SKM-1 (cell line): ENCODE data around the gene TMCC2.

Experiments
- DNase-seq: peaks from one replicate; lab custom pipeline; 2025; ENCODE audit not compliant: unreplicated experiment; lab: John Stamatoyannopoulos, UW

The TMCC2 gene

DNA sequence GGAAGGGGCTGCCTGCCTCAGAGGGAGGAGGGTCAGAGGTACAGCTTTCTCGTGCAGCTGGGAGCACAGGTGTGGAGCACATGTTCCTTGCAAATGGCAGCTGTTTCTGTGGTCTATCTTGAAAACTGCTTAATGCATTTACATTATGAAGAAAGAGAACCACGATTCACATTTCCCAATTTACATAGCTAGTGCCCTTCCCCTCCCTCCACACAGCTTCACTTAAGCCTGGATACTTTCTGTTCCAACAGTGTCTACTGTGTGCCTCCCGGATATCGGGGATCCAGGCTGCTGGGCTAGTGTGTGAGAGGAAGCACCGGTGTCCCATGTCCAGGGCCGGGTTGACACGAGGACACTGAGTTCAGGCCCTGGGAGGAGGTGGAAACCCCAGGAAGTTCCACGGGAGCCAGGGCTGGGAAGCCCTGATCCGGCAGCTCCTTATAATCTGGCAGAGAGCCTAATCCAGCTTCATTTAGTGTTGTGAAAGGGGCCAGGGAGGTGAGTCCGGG is 31.6 kb downstream of the TMCC2 start:
- DNase-seq, result no peak

DNA sequence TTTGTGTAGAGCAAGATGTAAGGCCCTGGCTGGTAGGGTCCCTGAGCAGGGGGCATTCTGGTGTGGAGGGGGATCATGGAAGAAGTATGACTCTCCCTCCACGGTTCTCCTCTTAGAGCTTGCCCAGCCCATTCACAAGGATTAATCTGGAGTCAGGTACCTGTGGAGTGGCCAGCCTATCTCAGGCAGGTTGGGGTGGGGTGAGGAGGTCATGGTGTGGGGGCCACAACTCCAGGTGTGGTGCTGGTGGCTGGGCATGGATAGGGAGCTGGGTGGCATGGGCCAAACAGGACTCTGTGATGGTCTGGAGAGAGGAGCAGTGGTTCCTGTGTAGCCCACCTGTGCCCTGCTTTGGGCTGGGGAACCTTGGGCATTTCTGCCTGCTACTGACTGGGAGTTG is 32.3 kb downstream of the TMCC2 start:
- DNase-seq, result no peak

DNA sequence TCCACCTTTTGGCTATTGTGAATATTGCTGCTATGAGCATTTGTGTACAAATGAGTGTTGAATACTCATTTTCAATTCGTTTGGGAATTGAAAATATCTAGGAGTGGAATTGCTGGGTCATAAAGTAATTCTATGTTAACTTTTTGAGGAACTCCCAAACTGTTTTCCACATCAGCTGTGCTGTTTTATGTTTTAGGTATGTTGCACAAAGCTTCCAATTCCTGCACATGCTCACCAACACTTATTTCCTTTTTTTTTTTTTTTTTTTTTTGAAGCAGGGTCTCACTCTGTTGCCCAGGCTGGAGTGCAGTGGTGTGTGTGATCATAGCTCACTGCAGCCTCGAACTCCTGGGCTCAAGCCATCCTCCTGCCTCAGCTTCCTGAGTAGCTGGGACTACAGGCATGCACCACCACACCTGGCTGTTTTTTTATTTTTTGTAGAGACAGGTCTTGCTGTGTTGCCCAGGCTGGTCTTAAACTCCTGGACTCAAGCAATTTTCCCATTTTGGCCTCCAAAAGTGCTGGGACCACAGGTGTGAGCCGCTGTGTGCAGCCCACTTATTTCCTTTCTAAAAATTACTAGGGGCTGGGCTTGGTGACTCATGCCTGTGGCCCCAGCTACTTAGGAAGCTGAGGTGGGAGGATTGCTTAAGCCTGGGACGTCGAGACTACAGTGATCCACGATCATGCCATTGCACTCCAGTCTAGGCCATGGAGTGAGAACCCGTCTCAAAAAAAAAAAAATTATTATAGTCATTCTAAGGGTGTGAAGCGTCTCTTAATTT is 33.4 kb downstream of the TMCC2 start:
- DNase-seq, result peak; percentile 29

DNA sequence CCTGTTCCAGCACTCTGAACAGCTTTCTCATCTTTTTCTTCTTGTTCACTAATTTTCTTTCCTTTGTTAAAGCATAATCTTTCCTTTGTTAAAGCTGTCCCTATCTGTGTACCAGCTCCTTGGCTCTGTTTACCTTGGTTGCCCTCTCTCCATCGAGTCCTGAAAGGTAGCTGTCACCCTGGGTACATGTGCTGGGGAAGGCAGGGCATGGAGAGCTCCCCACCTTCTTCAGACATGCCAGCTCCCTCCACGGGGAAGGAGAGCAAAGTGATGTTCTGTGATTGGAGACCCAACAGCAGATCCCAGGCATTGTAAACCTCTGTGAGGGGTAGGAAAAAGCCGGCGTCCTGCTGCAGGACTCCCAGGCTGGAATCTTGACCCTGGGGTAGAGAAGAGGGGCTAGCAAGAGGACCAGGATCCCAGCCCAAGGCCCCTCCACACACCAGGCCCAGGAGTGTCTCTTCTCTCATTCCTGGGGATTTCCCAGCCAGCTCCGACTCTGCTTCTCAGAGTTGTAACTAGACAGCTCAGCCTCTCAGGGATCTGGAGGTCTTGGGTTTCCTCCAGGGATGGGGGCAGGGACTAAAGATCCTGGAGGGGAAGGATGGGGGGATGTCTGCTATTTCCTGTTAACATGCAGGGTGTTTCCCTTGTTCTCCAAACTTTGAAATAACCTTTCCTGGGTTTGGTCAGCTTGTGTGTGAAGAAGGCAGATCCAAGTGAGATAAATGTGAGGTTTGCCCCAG is 34.4 kb downstream of the TMCC2 start:
- DNase-seq, result no peak

- no peak for DNase-seq
These were observed 35.0 kb downstream of the TMCC2 start for GRCh38 chr1:205262731-205263171.

GRCh38 chr1:205263580-205264190 is 35.9 kb downstream of the TMCC2 start:
- DNase-seq, result no peak

GRCh38 chr1:205266611-205267305 is 39.0 kb downstream of the TMCC2 start:
- no peak for DNase-seq

GRCh38 chr1:205267306-205267902 is 39.7 kb downstream of the TMCC2 start:
- no peak for DNase-seq

DNA sequence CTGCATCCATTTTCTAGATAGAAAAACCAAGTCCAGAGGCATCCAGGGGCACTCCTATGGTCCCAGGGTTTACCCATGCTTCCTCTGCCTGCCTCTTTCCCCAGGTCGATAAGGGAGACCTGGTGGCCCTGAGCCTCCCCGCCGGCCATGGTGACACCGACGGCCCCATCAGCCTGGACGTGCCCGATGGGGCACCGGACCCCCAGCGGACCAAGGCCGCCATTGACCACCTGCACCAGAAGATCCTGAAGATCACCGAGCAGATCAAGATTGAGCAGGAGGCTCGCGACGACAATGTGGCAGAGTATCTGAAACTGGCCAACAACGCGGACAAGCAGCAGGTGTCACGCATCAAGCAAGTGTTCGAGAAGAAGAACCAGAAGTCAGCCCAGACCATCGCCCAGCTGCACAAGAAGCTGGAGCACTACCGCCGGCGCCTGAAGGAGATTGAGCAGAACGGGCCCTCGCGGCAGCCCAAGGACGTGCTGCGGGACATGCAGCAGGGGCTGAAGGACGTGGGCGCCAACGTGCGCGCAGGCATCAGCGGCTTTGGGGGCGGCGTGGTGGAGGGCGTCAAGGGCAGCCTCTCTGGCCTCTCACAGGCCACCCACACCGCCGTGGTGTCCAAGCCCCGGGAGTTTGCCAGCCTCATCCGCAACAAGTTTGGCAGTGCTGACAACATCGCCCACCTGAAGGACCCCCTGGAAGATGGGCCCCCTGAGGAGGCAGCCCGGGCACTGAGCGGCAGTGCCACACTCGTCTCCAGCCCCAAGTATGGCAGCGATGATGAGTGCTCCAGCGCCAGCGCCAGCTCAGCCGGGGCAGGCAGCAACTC is 41.3 kb downstream of the TMCC2 start:
- no peak for DNase-seq

DNA sequence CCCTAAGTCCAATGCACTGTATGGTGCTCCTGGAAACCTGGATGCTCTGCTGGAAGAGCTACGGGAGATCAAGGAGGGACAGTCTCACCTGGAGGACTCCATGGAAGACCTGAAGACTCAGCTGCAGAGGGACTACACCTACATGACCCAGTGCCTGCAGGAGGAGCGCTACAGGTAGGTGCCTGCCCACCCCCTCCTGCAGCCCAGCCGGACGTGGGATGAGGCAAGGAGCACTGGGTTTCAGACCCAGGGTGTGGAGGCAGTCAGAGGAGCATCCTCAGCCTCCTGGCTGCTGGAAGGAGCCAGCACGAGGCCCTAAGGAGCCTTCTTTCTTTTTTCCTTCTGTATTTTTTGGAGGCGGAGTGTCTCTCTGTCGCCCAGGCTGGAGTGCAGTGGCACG is 42.0 kb downstream of the TMCC2 start:
- DNase-seq, result no peak

DNA sequence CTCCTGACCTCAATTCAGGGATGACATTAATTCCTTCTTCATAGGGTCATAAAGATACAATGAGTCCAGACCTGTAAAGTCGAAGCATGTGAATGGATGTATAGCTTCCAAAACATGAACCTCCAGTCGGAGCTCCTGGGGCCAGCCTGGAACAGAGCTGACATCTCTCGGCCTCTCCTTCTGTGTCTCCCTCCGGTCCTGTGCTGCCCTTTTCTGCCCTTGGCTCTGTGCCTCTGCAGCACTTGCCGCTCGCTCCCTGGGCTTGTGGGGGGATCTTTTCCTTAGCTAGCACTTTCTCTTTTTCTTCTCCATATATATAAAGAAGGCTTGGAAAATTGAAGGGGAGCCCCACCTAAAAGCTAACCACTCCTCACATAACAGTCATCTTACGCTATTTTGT is 42.5 kb downstream of the TMCC2 start:
- no peak for DNase-seq

GRCh38 chr1:205270764-205271163 is 43.0 kb downstream of the TMCC2 start:
- no peak for DNase-seq

GRCh38 chr1:205271277-205271676 is 43.5 kb downstream of the TMCC2 start:
- DNase-seq, result no peak

DNA sequence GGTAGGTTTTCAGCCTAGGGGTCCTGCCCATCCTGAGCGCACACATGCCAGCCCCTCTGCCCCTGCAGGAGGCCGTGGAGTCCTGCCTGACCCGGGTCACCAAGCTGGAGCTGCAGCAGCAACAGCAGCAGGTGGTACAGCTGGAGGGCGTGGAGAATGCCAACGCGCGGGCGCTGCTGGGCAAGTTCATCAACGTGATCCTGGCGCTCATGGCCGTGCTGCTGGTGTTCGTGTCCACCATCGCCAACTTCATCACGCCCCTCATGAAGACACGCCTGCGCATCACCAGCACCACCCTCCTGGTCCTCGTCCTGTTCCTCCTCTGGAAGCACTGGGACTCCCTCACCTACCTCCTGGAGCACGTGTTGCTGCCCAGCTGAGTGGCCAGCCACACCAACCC is 44.0 kb downstream of the TMCC2 start:
- no peak for DNase-seq

GRCh38 chr1:205272536-205272935 is 44.8 kb downstream of the TMCC2 start:
- DNase-seq, result no peak

DNA sequence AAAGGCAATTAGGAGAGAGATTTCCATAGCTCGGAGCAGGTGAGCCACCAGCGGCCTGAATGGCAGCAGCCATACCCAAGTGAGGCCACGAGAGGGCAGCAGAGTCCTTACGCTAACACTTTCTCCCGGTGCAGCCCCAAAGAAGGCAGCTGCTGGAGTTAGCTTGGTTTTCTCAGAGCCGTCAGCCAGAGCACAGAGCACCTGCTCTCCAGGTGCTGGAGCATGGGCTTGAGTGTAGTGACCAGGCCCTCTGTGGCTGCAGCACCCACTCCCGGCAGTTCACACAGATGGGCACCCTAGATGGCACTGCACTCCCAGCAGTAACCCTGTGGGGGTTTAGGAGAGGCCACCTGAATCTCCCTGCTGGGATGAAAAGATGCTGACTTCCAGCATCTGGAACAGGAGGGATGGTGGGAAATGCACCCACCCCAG is 45.8 kb downstream of the TMCC2 start:
- peak; percentile 75 for DNase-seq

DNA sequence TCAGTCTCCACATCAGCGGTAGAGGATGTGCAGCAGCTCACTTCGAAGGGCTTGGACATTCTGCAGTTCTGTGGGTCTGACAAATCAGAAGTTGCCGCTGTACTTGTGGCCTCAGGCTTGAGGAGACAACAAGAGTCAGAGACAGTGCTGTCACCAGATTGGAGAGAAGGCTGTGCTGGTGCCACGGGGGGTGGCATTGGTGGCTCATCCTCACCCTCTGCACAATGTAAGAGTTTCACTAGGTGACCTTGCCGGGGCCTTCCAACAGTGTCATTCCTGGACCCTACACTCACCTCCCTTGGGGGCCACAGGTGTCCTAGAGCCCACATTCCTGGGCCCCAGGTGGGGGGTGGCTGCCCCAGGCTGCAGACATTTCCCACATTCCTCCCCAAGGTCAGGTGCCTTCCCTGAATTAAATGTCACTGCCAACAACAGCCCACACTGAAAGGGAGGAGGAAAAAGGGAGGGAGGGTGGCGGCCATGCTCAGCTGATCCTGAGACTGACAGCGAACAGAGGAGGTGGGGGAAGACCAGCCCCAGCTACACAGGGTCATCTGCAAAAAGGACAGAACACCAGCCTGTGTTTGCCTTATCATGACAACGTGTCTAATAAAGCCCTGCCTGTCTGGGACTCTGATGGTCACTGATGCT is 46.4 kb downstream of the TMCC2 start:
- DNase-seq, result no peak

DNA sequence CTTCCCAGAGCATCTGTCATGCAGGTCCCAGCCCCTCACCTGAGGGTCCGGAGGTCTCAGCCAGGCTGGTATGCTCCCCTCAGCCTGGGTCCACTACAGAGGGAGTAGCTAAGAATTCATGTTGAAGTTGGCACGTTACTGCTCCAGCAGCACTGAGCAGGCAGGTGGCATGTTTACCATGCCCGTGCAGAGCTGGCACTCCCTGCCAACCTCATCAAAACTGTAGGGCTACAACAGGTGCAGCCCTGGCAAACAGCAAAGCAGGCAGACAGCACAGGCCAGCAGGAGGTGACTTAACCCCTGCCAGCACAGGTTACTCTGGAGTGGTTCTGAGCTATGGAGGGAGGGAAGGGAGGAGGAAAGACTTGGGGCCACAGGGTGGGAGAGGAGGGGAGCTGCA is 47.4 kb downstream of the TMCC2 start:
- no peak for DNase-seq

DNA sequence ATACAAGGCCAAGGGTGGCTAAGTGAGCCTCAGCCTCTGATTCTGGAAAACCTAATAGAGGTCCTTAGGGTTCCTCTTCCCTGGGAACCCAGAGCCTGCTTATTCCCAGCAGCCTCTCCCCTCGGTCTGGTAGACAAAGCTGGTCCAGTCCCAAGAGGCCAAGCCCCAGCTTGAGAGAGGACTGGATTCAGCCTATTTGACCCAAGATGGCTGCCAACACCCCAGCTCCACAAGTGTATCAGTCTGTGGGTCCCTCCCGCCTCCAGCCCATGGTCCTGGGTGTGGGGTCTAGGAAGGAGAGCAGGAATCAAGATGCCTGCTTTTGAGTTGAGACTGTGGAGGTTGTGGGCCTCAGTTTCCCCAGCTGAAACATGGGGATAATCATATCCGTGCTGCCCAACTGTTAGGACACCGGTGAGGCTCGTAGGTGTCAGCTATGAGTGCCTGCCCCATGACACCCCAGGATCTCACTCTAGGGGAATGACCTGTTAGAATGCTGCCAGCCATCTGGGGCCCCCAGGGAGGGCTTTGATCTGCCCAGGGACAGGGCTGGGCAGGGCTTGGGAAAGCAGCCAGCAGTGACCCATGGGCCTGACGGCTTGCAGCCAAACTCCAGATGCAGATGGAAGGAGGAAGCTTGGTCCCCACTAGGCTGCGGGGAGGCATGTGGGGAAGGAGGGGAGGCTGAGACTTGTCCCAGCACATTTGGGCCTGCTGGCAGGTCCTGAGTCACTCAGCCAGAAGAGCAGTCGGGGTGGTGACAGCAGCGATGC is 48.4 kb downstream of the TMCC2 start:
- no peak for DNase-seq
